Body of pancreas (tissue), 4 donors: ENCODE data around the gene SKOR1.

Experiments used
- CTCF ChIP-seq, 7 experiments: fragments of 450-650 bp in 4 of 7; fragments of 200-600 bp in 3 of 7; sonication (generic) in 3 of 7; IDR thresholded peaks; one replicate each; pipeline ENCODE4 v1.5.1; 2016 to 2019; ENCODE audit warnings: antibody characterized with exemption in 7 of 7
- POLR2A ChIP-seq, 3 donors: fragments of 450-650 bp; IDR thresholded peaks; one replicate each; pipeline ENCODE4 v1.6.1; 2016; ENCODE audit warnings: antibody characterized with exemption in 3 of 3, mild to moderate bottlenecking in 2 of 3

DNA sequence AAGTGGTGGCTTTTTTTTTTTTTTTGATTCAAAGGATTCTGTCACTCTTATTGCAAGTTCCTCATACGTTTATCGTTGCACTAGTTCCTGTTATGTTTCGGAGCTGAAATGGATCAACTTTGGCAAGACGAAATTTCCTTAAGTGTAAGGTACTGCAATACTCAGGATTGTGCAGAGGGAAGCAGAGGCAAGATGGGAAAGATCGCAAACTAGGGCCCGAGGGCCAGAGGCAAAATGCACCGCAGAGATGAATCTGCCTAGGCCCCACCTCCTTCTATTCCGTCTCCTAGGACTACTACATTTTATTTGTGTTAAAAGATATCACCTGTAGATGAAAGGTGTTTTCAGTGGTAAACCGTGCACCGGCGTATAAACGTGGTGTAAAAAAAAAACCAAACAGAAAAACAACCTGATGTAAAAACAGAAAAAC lies 14.2 kb downstream of the SKOR1 start:
- TF ChIP-seq POLR2A (IDR thresholded peaks at IDR 0.05) (no peak), CTCF (IDR thresholded peaks at IDR 0.05) (no peak)
